Ovary (tissue), 3 donors: ENCODE data around the gene LRRIQ3.

Source experiments
- CTCF ChIP-seq, 3 donors: fragments of 450-650 bp in 2 of 3; fragments of 200-600 bp in 1 of 3; IDR thresholded peaks; one replicate each; pipeline versions ENCODE4 v1.5.1 to v1.8.0; 2016 to 2022; ENCODE audit warnings: antibody characterized with exemption in 3 of 3, mild to moderate bottlenecking in 1 of 3
- EP300 ChIP-seq: sonication (generic); formaldehyde crosslinking; IDR thresholded peaks from one replicate; pipeline ENCODE4 v1.6.1; 2017; ENCODE audit warnings: antibody characterized with exemption
- POLR2A ChIP-seq: fragments of 450-650 bp; IDR thresholded peaks from one replicate; pipeline ENCODE4 v1.6.1; 2017; ENCODE audit warnings: antibody characterized with exemption, mild to moderate bottlenecking, moderate library complexity
- donor health status: DM: no; HTN: no; CAD: no.

- TF ChIP-seq POLR2A (no peak), CTCF (IDR thresholded peaks at IDR 0.05) (no peak), EP300 (no peak)
Measured at GRCh38 chr1:74107394-74107793, 90.6 kb downstream of the LRRIQ3 start.
